ENCODE results near the gene MEIOSIN. TPM values are rescaled to one million over a fixed set of nuclear protein-coding genes. Genes with fewer than 3 reads are reported as not detected.

The MEIOSIN gene
- total and polyA plus RNA-seq, 2 experiments from 2014 or later: not detected

GRCh38 chr19:45705710-45706415, 27.4 kb upstream of the MEIOSIN start:
- no peaks in the 10 kb centered on the region for H3K36me3 ChIP-seq (ENCODE audit: low read depth)
- H3K79me2 ChIP-seq (ENCODE audit: insufficient read depth): peaks cover 17% of the 10 kb centered on the region
- no peak overlapping the region for H3K9ac ChIP-seq
- peaks cover 9% of the 10 kb centered on the region; the same call in 1 of the 2 replicates for H3K4me1 ChIP-seq (ENCODE audit: insufficient read depth)
- peaks cover 13% of the 10 kb centered on the region; the same call in 1 of the 2 replicates for H3F3A ChIP-seq (ENCODE audit: insufficient read depth)
- no peak for DNase-seq
- H2AFZ ChIP-seq: no peak overlapping the region
- no peak overlapping the region for H3K4me3 ChIP-seq
- no peak overlapping the region for H3K27ac ChIP-seq
- no peak overlapping the region for H3K4me2 ChIP-seq (ENCODE audit: unreplicated experiment)
- in situ Hi-C loops (cut with MboI): no loop called here
- H4K20me1 ChIP-seq (ENCODE audit: insufficient read depth): no peaks in the 10 kb centered on the region
- no peaks in the 10 kb centered on the region for H3K27me3 ChIP-seq (replicated peaks; ENCODE audit: insufficient read depth)
- H3K9me3 ChIP-seq (ENCODE audit: low read depth): no peaks in the 10 kb centered on the region
- 82 to 85% methylated on average over 12 of the region's 12 CpGs for WGBS, 2 experiments (ENCODE audit: low coverage in 1 of 2, low lambda C conversion rate in 2 of 2, missing lambda C conversion rate in 2 of 2)
- H3K9me2 ChIP-seq (ENCODE audit: insufficient read depth): no peaks in the 10 kb centered on the region
- TF ChIP-seq EZH2phosphoT487 (IDR thresholded peaks at IDR 0.05; ENCODE audit: insufficient read depth, low read depth) (no peak), EZH2 (IDR thresholded peaks at IDR 0.05; ENCODE audit: insufficient read depth, poor library complexity, severe bottlenecking) (no peak)

- in situ Hi-C loops (cut with MboI): no loop called here
- Histone ChIP-seq H3K4me2 (ENCODE audit: unreplicated experiment) (no peak overlapping the region), H3K4me1 (ENCODE audit: insufficient read depth) (peaks cover 9% of the 10 kb centered on the region; the same call in 1 of the 2 replicates), H2AFZ (no peak overlapping the region), H3K9ac (no peak overlapping the region), H3K27me3 (replicated peaks; ENCODE audit: insufficient read depth) (no peaks in the 10 kb centered on the region), H3K9me3 (ENCODE audit: low read depth) (no peaks in the 10 kb centered on the region), H3K79me2 (ENCODE audit: insufficient read depth) (peaks cover 57% of the 10 kb centered on the region), H3K36me3 (ENCODE audit: low read depth) (no peaks in the 10 kb centered on the region), H4K20me1 (ENCODE audit: insufficient read depth) (no peaks in the 10 kb centered on the region), H3K9me2 (ENCODE audit: insufficient read depth) (no peaks in the 10 kb centered on the region), H3K27ac (no peak overlapping the region), H3F3A (ENCODE audit: insufficient read depth) (peaks cover 13% of the 10 kb centered on the region; the same call in 1 of the 2 replicates), H3K4me3 (no peak overlapping the region)
- TF ChIP-seq EZH2 (IDR thresholded peaks at IDR 0.05; ENCODE audit: insufficient read depth, poor library complexity, severe bottlenecking) (no peak), EZH2phosphoT487 (IDR thresholded peaks at IDR 0.05; ENCODE audit: insufficient read depth, low read depth) (no peak)
- no peak for DNase-seq
- 62 to 68% methylated on average over 10 of the region's 10 CpGs for WGBS, 2 experiments (ENCODE audit: low coverage in 1 of 2, low lambda C conversion rate in 2 of 2, missing lambda C conversion rate in 2 of 2)
These were observed 22.7 kb upstream of the MEIOSIN start for GRCh38 chr19:45710356-45711130.

GRCh38 chr19:45711851-45712698, 21.2 kb upstream of the MEIOSIN start:
- Histone ChIP-seq H3K36me3 (ENCODE audit: low read depth) (no peaks in the 10 kb centered on the region), H3K4me2 (ENCODE audit: unreplicated experiment) (no peak overlapping the region), H3K4me3 (no peak overlapping the region), H3K79me2 (ENCODE audit: insufficient read depth) (peaks cover 72% of the 10 kb centered on the region), H3K9ac (no peak overlapping the region), H3K9me2 (ENCODE audit: insufficient read depth) (no peaks in the 10 kb centered on the region), H3K4me1 (ENCODE audit: insufficient read depth) (peaks cover 14% of the 10 kb centered on the region), H3K27me3 (replicated peaks; ENCODE audit: insufficient read depth) (no peaks in the 10 kb centered on the region), H3K9me3 (ENCODE audit: low read depth) (no peaks in the 10 kb centered on the region), H2AFZ (no peak overlapping the region), H4K20me1 (ENCODE audit: insufficient read depth) (no peaks in the 10 kb centered on the region), H3F3A (ENCODE audit: insufficient read depth) (peaks cover 12% of the 10 kb centered on the region; the same call in 1 of the 2 replicates), H3K27ac (no peak overlapping the region)
- WGBS, 2 experiments (ENCODE audit: low coverage in 1 of 2, low lambda C conversion rate in 2 of 2, missing lambda C conversion rate in 2 of 2): 92 to 97% methylated on average over 56 to 74 of the region's 76 CpGs
- TF ChIP-seq EZH2phosphoT487 (IDR thresholded peaks at IDR 0.05; ENCODE audit: insufficient read depth, low read depth) (no peak), EZH2 (IDR thresholded peaks at IDR 0.05; ENCODE audit: insufficient read depth, poor library complexity, severe bottlenecking) (no peak)
- in situ Hi-C loops (cut with MboI): no loop called here
- DNase-seq: no peak

GRCh38 chr19:45712699-45713067, 20.6 kb upstream of the MEIOSIN start:
- WGBS, 2 experiments (ENCODE audit: low coverage in 1 of 2, low lambda C conversion rate in 2 of 2, missing lambda C conversion rate in 2 of 2): 92% methylated on average over 9 to 25 of the region's 25 CpGs
- Histone ChIP-seq H4K20me1 (ENCODE audit: insufficient read depth) (no peaks in the 10 kb centered on the region), H3K4me1 (ENCODE audit: insufficient read depth) (peaks cover 8% of the 10 kb centered on the region), H3K4me3 (no peak overlapping the region), H3K9me2 (ENCODE audit: insufficient read depth) (no peaks in the 10 kb centered on the region), H2AFZ (no peak overlapping the region), H3K4me2 (ENCODE audit: unreplicated experiment) (no peak overlapping the region), H3K27ac (no peak overlapping the region), H3K36me3 (ENCODE audit: low read depth) (no peaks in the 10 kb centered on the region), H3K9ac (no peak overlapping the region), H3F3A (ENCODE audit: insufficient read depth) (peaks cover 8% of the 10 kb centered on the region; the same call in 1 of the 2 replicates), H3K9me3 (ENCODE audit: low read depth) (no peaks in the 10 kb centered on the region), H3K79me2 (ENCODE audit: insufficient read depth) (peaks cover 72% of the 10 kb centered on the region), H3K27me3 (replicated peaks; ENCODE audit: insufficient read depth) (no peaks in the 10 kb centered on the region)
- in situ Hi-C loops (cut with MboI): no loop called here
- TF ChIP-seq EZH2 (IDR thresholded peaks at IDR 0.05; ENCODE audit: insufficient read depth, poor library complexity, severe bottlenecking) (no peak), EZH2phosphoT487 (IDR thresholded peaks at IDR 0.05; ENCODE audit: insufficient read depth, low read depth) (no peak)
- DNase-seq: no peak
